Embryonic facial prominence (tissue), 1 donor: ENCODE results near the gene CX3CL1.
"Not testable (repeated sequence)": the region's sequence is repeated elsewhere in the genome, so short reads cannot be mapped to it uniquely, and the experiment has no call there.

Experiments used
- DNase-seq: peaks from one replicate; pipeline ENCODE4 v3.0.0-alpha.2; 2016; ENCODE audit errors: extremely low spot score

Gene CX3CL1

GRCh38 chr16:57372372-57373116, at the start of gene CX3CL1:
Gene CX3CL1, plus strand, starts transcription at chr16:57372490. Its CDS starts 79 bp downstream, at chr16:57372569.
- peak; percentile 63 for DNase-seq

GRCh38 chr16:57324749-57325148, 47.5 kb upstream of the CX3CL1 start:
- no peak for DNase-seq

- no peak for DNase-seq
Observed at GRCh38 chr16:57325458-57325857, 46.8 kb upstream of the CX3CL1 start.

- no peak for DNase-seq
Observed at GRCh38 chr16:57329718-57330327, 42.5 kb upstream of the CX3CL1 start.

GRCh38 chr16:57331355-57331754, 40.9 kb upstream of the CX3CL1 start:
- DNase-seq = no peak

GRCh38 chr16:57333402-57333801, 38.9 kb upstream of the CX3CL1 start:
- no peak for DNase-seq

- DNase-seq = no peak
Observed at GRCh38 chr16:57335366-57335765, 36.9 kb upstream of the CX3CL1 start.

GRCh38 chr16:57341062-57341440, 31.2 kb upstream of the CX3CL1 start:
- DNase-seq = no peak

- peak; percentile 26 for DNase-seq
Observed at GRCh38 chr16:57341441-57342303, 30.6 kb upstream of the CX3CL1 start.

- DNase-seq = not testable (repeated sequence)
Observed at GRCh38 chr16:57342606-57343005, 29.7 kb upstream of the CX3CL1 start.

- no peak for DNase-seq
Observed at GRCh38 chr16:57343221-57343620, 29.1 kb upstream of the CX3CL1 start.

- DNase-seq = not testable (repeated sequence)
Observed at GRCh38 chr16:57344094-57344493, 28.2 kb upstream of the CX3CL1 start.

- no peak for DNase-seq
Observed at GRCh38 chr16:57345021-57345420, 27.3 kb upstream of the CX3CL1 start.

- DNase-seq = no peak
Observed at GRCh38 chr16:57345666-57346204, 26.6 kb upstream of the CX3CL1 start.

- DNase-seq = no peak
Observed at GRCh38 chr16:57347858-57348257, 24.4 kb upstream of the CX3CL1 start.

GRCh38 chr16:57348327-57348726, 24.0 kb upstream of the CX3CL1 start:
- DNase-seq = no peak

GRCh38 chr16:57349212-57350031, 22.9 kb upstream of the CX3CL1 start:
- DNase-seq = no peak

- DNase-seq = no peak
Observed at GRCh38 chr16:57352636-57353047, 19.6 kb upstream of the CX3CL1 start.

- DNase-seq = no peak
Observed at GRCh38 chr16:57354311-57354710, 18.0 kb upstream of the CX3CL1 start.

GRCh38 chr16:57355898-57356414, 16.3 kb upstream of the CX3CL1 start:
- DNase-seq = no peak

- DNase-seq = no peak
Observed at GRCh38 chr16:57356547-57356946, 15.7 kb upstream of the CX3CL1 start.
